ENCODE measurements around the gene USP10.

USP10 gene

DNA sequence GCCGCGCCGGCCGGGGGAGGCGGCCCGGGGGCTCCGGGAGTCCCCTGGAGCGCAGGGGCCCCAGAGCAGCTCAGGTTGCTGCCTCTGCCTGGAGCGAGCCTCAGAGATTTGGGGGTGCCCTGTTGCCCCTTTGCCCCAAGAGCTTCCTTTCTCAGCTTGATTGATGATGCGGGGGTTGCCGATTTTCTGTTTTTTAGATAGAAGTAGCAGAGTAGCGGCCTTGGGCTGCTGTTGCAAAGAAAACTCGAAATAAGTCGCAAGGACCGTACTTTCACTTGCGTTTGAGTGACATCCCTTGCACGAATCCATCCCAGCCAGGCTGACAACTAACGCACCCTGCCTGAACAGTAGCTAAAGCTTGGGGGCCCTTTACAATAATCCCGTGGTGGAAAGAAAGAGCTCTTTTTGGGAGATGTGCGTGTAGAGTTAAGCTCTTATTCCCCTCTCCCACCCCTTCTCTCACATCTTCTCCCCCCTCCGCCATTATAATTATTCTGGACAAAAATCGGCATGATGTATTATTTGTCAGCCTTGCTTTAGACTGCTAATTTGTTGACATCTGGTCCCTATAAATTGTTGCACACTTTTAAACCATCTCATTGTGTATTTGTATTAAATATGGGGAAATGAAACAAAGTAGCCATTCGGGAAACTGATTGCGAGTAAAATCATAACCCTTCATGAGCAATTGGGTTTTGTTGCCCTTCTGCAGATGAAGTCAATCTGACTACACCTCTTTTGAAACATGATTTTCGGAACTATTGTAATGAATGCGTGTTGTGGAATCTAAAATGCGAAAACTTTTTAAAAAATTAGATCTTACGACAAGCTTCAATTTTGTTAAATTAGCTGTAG, 873 bp downstream of the USP10 start:
- no peak for DNase-seq

DNA sequence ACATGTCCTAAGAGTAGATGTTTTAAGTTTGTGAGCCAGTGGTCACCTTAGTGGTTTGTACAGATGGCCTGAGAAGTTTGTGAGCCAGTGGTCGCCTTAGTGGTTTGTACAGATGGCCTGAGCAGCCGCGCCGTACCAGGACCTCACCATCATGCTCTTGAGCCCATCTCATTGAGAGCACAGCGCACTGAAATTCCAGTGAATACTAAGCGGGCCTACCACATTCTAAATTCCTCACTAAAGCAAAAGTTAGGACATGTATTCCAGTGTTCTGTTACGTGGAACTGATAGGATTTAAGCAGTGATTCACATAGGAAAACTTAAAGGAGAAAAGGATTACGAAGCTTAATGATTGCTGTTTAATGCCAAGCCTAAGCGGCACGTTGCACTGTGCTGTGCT, 3.9 kb downstream of the USP10 start:
- no peak for DNase-seq

DNA sequence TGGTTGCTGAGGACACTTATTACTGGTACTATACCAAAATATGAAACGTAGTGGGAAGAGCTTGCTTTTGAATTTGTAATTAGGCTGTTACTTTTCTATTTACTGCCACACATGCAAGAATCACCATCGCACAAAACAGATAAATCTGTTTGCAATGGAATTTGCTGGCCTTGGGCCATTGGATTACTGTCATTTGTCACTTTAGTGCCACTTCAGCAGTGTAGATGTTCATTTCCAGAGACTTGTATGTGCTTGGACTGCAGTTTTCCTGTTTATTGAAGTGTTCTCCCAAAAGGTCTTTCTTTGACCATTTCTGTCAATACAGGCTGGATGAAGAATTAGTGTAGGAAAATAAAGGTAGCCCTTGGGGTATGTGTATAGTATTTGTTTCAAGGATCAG, 4.5 kb downstream of the USP10 start:
- no peak for DNase-seq

DNA sequence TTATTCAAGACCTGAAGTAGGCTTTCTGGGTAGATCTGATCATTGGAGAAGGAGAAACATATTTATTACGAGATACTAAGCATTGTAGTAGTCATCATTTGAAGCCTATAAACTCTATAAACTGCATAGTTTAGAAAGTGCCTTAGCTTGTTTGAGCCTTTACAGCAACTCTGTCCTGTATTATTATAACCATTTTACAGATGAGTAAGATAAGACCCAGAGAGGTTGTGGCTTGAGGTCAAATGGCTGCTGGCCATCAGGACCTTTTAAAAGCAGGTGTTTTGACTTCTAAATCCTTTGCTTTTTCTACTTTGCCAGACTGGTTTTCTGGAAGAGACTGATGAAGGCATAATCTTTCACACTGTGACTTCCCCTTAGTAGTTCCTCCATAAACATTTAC, 7.1 kb downstream of the USP10 start:
- no peak for DNase-seq

DNA sequence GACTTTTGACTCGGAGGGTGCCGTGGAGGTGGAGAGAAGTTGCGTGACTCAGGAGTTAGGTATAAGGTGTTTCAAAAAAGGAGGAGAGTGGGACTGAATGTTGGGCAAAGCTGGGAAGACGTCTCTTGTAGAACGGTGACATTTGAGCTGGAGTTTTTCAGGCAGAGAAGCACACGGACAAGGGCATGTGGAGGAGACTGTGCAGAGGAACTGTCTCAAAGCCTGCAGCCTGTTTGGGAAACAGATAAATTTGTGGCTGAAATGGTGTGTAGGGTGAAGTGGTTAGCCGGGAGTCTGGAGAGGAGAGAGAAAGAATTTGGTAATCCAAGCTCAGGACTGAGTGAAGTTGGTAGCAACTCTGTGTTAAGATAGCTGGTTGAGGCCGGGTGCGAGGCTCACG, 9.8 kb downstream of the USP10 start:
- DNase-seq: no peak

DNA sequence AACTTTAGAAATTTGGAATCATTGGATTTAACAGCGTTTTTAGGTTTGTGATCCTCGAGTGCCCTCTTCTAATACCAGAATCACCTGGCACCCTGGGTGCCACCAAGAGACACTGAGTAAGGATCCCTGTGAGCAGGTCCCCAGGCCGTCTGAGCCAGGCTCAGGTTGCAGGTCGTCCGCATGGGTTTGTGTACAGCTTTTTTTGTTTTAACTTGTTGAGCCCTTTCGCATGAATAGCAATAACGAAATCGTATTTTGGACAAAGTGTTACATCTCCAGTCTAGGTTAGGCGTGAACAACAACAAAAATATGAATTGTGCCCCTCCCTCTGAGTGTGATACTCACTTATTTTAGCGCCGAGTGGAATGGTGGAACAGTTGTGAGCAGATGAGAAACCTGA, 10.9 kb downstream of the USP10 start:
- DNase-seq: no peak

DNA sequence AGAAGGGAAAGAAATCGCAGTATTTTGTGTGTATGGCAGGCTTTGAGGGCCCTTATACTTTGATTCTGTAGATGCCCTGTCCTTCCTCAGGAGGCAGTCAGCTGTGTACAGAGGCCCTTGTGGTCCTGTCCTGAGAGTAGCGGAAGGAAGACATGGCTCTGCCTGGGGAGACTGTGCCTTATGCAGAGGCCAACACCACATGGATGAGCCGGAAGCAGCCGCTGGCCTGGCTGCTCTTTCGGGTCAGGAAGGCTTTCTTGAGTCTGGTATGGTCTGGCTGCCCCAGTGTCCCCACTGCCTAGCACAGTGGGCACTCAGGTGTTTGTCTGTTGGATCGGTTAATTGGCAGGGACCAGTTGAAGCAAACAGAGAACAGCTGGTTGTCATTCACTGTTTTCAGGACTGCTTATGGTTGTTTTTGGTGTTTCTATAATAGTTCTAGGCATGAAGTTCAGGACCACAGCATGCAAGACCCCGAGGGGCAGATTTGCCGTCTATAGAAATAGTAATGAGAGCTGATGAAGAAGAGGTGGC, 12.4 kb downstream of the USP10 start:
- DNase-seq: no peak

DNA sequence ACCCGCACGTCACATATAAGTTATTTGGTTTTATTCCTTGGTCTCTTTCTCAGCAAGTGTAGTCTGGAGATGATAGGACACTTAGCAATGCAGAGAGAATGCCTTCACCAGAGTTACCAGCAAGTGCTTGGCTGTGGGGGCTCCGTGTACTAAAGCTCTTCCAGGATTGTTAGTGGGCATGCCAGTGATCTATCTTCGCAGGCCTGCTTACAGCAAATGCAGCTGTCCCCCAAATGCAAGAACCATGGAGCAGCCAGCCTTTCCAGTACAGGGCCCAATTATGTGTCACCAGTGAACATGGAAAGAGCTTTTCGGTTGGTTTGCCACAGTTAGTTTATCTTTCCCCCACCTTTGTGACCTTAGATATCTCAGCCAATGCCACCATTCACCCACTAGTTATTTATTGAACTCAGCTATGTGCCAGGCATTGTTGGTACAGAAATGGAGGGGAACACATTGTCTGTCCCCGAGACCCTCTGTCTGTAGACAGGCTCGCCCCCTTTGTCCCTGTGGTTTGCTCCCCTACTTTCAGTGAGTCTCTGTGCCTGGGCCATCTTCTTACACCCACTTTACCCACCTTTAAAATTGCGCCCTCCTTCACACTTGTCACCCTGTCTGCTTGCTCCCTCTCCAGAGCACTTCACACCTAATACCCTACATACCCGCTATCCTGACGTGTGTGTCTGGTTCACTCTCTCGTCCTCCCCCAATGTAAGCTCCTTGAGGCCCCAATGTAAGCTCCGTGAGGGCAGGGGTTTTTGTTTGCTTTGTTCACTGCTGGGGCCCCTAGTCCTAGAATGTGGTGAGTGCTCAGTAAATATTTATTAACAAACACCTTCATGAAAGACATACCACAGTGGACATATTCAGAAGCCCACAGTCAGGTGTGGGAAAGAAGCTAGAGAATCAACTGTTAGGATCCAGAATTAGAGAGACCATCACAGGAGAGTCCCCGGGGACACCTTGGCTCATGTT, 13.3 kb downstream of the USP10 start:
- DNase-seq: no peak

DNA sequence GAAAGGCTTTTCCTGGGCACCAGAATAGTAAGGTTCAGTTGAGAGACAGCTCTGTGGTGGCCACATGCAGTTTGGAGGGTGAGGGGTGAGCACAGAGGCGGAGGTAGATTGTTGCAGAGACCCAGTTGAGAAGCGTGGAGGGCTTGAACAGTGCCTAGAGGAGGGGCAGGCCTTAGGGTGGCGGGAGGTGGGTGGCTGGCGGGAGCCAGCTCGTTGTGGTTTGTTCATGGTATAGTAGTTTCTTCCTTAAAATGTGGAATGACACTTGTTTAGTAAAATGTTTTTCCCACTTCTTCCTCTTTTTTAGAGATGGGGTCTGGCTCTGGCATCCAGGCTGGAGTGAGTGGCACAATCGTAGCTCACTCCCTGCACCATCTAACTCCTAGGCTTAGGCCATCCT, 14.2 kb downstream of the USP10 start:
- no peak for DNase-seq

DNA sequence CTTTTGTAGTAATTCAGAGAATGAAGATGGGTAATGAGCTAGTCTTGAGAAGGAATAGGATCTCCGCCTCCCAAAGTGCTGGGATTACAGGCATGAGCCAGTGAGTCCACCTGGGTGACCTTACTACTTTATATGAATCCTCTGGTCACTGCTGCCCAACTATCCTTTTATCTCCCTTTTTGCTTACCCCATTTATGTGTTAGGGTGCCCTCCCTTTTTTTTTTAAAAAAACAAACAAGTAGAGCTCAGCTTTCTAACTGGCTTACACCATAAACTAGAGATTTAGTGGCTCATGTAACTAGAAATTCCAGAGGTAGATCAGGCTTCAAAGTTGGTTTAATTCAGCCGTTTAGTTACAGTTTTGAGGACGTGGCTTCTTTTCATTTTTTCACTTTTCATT, 15.6 kb downstream of the USP10 start:
- DNase-seq: no peak

DNA sequence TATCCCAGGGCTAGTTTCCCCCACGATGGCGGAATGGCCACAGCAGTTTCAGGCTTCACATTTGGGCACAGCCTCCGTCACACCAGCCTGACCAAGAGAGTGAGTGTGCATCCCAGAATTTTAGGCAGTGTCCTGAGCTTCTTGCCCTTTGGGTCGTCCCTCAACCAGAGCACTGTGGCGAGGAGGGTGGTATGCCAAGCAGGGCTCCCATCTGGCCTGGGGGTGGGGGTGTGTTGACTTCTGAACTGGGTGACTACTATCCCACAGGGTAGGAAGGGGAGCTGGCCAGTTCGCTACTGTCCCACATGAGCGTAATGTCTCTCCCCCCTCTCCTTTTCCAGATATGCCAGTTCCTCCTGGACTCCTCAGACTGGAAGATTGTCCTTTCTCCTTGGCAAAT, 16.1 kb downstream of the USP10 start:
- DNase-seq: no peak

DNA sequence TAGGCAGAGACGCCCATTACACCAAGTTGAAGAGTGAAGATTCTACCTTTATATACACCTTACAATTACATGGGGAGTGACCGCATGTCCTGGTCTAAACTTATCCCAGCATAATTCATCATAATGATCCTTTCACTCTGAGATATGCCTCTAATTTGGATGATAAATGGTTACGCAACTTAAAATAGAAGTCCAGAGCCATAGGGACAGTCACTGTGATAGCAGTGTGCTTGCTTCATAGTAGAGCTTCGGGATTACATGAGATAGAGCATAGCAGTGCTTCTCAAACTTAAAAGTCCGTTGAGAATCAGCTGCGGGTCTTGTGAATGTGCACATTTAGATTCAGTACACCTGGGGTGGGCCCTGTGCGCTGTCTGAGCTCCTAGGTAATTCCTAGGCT, 16.9 kb downstream of the USP10 start:
- DNase-seq: no peak

DNA sequence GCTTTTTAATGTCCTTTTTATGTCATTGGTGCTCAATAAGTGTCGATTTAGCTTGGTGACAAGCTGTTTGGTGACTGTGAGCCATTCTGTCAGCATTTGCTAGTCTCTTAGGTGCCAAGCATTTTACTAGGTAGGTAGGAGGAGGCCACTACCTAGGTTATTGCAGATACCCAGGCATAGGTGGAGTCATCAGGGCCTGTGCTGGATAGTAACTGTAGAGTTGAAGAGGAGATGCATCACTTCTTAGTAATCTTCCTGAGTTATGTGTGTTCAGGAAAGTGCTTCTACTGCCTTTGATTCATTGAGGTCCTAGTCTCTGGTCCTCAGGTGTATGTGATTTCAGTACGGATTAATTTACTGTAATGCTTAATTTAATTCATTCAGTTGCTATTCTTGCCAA, 17.7 kb downstream of the USP10 start:
- no peak for DNase-seq

DNA sequence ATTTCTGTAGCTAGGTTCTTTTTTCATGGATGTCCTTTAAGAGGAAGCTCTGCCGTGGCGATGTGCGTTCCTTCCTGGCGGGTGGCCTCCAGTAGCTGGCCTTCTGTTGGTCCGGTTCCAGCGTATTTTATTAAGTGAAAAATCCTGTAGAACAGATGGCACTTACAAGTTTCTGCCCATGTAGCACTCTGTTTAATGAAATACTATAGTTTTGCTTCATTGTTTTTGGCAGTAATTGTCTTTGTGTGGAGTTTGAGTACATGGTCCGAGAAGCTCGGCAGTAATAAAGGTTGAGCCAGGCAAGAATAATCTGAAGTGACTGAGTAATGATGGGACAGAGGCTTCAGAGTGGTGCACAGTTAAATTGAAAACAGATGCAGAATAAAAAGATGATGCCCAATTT, 20.4 kb downstream of the USP10 start:
- DNase-seq: no peak

DNA sequence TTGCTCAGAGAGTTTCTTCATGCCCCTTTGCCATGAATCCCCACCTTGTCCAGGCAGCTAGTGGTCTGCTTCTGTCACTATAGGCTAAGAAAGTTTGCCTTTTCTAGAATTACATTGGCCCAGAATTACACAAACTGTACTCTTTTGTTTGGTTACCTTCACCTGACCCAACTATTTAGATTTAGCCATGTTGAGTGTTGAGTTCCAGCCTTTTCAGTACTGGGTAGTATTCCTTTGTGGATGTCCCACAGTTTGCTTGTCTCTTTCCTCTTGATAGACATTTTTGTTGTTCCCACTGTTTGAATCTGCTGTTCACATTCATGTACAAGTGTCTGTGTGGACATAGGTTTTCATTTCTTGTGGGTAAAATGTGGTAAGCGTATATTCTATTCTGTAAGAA, 22.3 kb downstream of the USP10 start:
- no peak for DNase-seq

DNA sequence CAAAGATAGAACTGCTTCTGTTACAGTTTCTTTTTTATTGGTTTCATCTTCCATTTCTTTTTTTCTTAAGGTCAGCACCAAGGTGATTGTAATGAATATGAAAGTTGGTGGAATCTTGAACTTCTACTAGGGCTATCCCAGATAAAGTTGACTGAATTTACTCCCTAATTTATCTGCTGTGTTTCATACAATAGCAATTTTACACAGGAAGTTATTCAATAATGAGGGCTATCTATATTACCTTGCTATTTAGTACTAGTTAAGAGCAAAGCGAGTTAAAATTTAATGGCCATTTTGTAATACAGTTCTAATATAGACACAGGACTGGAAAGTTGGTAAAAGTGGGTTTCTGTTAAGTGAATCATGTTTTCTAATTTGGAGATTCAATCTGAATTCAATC, 24.1 kb downstream of the USP10 start:
- DNase-seq: no peak

DNA sequence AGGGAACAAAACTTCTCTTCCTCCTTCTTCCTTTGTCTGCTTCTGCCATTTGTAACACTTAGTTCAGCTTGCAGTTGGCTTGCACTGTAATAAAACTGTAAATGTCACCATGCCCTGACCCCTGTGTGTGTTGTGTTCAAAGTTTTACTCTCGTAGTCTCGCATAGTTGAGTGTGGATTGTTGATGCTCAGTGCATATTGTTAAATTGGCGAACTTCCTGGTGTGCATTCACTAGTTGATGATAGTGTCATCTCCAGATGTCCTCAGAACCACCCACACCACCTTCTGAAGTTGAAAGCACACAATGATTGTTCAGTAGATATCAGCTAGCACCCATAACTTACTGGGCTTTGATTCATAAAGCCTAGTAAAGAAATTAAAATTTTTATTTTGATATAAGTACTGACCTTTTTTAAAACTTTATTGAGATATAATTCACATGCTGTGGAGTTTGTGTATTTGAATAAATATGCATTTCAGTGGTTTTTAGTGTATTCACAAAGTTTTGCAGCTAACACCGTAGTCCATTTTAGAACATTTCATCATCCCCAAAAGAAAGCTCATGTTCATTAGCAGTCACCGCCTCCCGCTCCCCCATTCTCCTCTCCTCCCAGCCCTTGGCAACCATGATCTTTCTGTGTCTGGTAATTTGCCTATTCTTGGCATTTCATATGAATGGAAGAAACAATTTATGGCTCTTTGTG, 25.0 kb downstream of the USP10 start:
- no peak for DNase-seq

DNA sequence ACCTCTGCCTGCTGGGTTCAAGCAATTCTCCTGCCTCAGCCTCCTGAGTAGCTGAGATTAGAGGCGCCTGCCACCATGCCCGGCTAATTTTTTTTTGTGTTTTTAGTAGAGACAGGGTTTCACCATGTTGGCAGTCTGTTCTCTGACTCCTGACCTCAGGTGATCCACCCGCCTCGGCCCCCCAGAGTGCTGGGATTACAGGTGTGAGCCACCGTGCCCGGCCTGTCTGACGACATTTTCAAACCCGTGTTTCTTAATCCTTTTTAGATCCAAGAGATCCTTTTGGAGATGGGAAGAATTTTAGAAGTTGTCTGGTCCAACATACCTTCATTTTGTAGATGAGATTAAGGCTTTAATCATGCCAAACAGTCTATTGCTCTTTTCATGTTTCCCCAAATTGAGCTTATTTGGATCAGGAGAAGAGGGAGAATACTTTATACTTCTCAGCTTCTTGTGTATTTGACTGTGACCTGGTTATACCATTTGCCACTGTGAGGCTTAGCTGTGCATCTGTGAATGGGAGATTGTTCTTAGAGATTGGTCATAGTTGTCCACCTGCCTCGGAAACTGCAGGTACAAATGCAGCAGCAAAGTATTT, 25.8 kb downstream of the USP10 start:
- no peak for DNase-seq

DNA sequence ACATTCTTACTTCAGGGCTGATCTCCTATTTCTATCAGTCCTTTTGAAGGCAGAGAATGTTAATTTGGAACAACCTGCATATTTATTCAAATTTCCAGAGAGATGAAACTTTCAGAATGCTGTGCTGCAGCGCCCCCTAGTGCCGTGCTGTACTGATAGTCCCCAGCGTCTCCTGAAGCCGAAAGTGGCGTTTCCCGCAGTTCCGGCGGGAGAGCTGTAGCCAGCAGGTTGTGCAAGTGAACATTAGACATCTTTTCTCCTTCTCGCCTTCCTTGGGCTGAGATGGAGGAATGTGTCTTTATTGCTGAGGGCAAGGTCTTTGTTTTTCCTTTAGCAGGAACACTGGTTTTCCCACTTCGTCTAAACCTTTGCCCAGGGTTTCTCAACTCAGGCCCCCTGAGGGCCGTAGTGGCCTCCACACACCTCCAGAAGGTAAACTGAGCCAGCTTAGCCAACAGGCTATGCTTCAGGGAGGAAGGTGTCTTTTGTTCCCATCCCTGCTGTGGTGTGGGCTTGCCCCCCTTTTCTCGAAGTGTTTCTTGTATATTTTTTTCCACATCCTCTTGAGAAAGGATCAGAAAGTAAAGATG, 26.4 kb downstream of the USP10 start:
- DNase-seq: peak; percentile 26

DNA sequence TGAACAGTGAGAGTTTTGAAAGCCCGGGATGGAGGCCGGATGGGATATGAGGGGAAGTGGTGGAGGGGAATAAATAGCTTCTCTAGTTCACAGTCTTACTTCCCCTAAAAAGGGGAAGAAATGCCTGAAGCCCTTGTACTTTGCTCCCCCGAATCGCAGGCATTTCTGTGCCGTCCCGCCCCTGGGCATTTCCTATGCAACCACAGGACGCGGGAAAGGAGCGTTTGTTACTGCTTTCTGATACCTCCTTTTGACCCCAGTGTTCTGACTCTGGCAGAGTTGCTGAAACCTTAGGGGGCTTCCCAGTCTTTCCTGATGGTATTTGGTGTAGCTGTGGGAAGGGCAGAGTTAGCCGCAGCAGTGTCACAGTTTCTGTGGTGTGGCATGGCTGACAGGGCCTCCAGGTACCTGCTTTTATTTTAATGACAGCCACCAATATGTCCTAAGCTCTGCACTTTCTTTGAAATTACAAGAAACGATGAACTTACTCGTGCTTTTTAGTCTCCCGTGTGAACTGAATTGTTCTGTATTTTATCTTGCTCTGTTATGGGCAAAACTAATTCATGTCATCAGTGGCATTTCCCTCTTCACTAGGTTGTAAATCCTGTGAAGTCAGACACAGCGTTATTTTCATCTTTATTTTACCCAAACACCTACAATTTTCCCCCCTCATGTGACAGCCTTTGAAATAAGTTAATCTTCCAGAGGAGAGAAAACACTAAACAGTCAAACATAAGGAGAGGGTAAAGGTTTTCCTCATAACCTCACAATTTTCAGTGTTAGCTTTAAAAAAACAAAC, 27.1 kb downstream of the USP10 start:
- DNase-seq: no peak

DNA sequence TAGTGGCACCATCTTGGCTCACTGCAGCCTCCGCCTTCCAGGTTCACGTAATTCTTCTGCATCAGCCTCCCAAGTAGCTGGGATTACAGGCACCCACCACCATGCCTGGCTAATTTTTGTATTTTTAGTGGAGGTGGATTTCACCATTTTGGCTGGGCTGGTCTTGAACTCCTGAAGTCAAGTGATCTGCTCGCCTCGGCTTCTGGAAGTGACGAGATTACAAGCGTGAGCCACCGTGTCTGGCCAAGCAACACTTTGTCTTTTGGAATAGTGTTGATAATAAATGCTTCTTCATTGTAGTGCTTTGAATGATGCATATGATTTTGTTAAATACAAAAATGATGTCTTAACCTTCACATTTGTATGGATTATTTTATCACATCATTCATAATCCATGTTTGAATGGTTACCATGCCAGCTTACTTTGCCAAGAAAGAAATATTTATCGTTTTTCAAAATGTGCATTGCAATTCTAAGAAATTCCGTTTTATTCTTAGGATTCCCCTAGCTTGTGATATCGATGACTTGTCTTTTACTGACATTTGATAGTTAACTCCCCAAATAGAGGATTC, 29.1 kb downstream of the USP10 start:
- DNase-seq: no peak
